HG03135 (cell line): Measurements from ENCODE around the gene CEP126.
"Not testable (repeated sequence)": the region's sequence is repeated elsewhere in the genome, so short reads cannot be mapped to it uniquely, and the experiment has no call there.

ENCODE experiments used
- ATAC-seq: cut with Tn5 transposase; IDR thresholded peaks from one replicate; pipeline ENCODE4 v1.9.1; 2021; ENCODE audit warnings: mild to moderate bottlenecking, moderate library complexity; ENCODE audit not compliant: unreplicated experiment

Gene CEP126

DNA sequence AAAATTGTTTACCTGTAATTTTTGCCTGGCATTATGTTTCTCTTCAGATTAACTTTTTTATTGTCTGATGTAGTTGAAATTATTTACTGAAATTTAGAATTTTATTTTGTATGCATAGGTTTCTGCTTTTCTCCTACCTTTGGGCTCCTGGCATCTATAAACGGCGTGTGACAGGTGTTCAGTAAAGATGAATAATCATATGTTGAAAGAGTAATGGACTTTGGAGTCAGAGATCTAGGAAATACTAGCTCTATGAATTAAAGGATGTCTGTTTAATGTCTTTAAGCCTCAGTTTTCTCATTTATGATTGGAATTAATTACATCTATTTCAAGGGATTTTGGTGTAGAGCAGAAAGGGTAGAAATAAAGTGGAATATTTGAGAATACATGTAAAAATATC, 8.7 kb downstream of the CEP126 start:
- ATAC-seq = no peak

DNA sequence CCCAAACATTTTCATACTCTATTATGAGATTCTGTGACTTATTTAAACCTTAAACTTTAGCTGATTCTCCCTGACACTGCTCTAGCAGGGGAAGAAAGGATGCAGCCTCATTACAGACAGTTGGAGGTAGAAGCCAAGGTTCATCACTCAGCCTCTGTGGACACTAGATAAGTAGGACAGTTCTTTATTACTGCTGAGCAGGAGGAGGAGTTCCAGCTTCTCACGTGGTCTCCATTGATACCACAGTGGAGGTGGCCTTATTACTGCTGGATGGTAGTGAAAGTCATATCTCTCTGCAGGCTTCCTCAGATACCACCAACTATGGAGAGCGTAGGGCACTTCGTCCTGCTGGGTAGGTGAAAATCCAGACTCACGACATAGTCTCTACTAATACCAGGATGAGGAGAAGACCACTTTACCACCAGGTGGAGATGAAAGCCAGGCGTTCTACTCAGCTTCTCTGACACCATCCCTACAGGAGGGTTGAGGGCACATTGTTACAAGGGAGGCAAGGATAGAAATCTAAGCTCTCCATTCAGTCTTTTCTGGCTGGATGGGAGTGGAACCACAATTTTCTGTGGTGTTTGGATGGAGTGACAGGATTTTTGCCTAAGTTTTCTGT, 14.6 kb downstream of the CEP126 start:
- no peak for ATAC-seq

DNA sequence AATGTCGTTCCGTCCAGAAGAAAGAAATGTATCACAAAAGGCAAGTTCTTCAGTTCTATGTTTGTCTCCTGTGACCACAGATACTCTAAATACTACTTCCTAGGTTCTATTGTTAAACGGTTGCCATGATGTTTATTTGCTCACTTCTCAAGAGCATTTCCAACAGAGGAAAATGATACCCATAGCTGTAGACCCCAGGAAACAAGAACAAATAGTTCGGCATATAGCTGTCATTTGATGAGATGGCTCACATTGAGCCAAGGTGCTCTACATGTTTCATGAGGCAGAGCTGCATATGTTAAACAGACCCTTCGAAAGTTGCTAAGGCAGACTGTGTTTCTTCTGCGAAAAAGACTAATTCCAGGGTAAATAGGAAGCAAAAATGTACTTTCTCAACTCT, 16.9 kb downstream of the CEP126 start:
- ATAC-seq = no peak

DNA sequence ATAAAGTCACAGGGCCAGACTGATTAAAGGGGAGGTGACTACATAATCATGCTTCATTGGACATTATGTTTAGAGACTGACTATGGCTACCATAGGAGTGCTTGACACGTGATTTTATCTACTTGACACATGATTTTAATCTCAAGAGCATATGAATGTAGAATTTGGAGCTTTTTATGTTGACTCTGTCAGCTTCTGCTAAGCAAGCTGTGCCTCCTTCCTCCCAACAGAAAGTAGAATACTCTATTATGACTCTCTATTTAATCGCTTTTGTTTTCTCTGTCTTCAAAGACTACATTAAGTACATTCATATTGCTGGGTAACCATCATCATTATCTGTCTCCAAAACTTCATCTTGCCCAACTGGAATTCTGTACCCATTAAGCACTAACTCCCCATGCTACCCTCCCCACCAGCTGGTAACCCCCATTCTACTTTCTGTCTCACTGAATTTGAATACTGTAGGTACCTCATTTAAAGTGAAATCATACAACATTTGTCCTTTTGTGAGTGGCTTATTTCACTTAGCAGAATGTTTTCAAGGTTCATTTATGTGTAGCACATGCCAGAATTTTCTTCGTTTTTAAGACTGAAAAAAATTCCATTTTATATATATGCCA, 26.2 kb downstream of the CEP126 start:
- ATAC-seq = no peak

DNA sequence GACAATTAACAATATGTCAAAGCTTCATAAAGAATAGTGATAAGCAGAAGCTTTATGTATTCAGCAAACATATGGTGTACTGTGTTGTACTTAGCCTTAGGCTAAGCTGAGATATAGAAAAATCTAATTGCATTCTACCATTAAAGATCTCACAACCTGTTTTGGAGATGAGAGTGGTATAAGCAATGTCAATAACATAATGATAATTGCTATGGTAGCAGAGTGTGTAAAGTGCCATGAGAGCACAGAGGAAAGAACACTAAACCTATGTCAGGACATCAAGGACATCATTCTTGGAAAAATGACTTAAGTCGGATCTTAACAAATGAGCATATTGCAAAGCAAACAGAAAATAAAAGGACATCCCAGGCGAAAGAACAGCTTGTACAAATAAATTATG, 30.1 kb downstream of the CEP126 start:
- no peak for ATAC-seq

DNA sequence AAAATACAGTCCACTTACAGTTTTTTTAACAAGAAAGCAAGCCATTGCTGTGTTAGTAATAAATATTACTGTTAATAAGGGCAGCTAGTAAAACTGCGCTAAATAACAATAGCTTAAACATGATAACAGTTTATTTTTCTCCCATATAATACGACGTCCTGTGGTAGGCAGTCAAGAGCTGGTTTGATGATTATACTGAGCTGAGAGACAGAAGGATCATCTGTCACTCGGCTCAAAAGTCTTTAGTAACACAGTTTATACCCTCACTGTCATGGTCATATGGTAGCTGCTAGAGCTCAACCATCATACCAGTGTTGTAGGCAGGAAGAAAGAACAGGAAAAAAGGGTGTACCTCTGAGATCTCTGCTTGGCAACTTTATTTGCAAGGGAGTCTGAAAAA, 30.6 kb downstream of the CEP126 start:
- ATAC-seq = no peak

DNA sequence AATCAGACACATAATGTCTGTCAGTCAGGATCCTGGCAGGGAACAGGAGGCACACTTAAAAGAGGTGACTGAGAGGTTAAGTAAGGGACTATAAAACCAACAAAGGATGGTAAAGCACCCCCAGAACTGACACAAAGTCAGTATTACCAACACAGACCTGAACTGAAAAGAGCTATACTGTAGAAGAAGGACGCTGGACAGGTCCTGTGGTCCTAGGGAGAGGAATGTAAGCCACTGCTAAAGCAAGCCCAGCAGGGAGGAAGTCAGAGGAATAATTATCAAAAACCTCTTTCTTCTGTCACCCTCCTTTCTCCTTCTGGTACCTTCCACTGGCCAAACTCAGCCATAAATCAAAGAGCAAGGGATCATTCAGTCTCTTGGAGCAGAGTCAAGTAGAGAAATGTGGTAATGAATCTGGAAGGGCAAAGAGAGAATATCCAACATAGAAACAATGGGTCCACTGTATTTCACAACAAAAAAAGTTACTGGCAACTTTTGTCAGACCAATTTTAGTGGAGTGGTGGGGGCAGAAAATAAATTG, 34.9 kb downstream of the CEP126 start:
- ATAC-seq = no peak

DNA sequence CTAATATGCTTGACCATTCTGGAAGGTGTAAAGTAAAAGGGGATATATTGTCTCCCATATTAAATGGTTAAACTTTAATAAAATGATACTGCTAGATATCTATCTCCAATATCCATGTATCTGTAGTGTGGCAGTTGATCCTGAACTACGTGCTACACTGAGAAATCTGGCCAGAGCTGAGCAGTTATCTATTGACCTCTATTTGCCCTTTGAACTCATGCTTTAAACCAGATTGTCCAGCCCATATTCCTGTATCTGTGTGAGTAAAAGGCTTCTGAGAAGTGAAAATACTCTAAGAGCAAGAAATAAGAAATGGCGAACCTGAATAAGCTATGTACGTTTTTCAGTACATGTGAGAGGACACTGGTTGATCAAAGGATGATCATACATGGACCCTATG, 40.5 kb downstream of the CEP126 start:
- ATAC-seq = no peak

DNA sequence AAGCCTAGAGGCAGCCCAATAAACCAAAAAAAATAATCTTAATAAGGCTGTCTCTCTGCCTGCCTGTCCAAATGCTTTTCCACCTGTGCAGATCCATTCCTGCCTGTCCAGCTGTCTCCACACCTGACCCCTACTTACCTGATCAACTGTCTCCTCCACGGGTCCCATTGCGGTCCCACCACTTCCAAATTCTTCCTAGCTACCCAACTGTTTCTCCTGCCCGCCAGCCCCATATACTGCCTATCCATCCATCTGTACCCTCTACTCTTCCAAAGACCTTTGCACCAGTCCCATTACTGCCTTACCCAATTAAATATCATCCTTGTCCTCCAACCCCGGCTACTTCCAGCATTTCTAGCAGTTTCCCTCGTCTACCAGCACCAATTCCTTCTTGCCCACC, 40.9 kb downstream of the CEP126 start:
- no peak for ATAC-seq

DNA sequence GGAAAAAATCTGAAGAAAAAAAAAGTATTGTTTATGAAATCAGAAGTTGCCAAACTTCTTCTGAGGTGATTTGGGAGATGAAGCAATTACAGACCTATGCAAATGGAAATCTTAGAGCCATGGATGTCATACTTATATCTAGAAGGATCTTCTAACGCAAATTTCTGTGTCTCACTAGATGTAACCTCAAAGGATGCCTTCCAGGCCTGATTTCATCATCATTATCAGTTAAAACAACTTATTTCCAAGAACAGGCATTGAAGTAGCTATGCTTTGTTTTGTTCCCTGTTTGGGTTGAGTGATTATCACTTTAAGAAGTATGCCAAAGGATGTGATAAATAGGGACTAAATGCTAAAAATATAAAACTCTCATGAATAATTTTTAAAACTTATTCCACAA, 45.4 kb downstream of the CEP126 start:
- no peak for ATAC-seq

DNA sequence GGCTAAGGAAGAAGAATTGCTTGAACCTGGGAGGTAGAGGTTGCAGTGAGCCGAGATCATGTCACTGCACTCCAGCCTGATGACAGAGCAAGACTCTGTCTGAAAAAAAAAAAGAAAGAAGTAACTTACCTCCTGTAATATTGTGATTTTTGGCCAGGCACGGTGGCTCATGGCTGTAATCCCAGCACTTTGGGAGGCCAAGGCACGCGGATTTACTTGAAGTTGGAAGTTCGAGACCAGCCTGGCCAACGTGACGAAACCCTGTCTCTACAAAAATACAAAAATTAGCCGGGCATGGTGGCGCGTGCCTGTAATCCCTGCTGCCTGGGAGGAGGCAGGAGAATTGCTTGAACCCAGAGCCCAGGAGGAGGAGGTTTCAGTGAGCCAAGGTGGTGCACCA, 49.4 kb downstream of the CEP126 start:
- ATAC-seq = not testable (repeated sequence)

DNA sequence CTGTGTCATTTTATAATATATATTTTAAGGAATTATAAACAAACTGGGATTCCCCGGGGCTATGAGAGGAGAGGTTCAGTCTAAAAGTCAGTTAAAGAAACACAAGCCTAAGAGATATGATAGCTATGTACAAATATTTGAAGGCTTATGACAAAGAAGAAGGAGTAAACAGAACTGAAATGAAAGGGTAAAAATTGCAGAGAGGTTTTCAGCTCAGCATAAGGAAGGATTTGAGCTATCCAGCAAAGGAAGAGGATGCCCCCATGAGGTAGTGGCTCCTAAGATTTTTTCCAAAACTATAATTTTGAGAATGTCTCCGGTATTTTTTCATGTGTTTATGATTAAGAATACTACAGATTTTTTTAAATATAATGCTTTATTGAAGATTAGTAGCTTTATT, 59.4 kb downstream of the CEP126 start:
- no peak for ATAC-seq

DNA sequence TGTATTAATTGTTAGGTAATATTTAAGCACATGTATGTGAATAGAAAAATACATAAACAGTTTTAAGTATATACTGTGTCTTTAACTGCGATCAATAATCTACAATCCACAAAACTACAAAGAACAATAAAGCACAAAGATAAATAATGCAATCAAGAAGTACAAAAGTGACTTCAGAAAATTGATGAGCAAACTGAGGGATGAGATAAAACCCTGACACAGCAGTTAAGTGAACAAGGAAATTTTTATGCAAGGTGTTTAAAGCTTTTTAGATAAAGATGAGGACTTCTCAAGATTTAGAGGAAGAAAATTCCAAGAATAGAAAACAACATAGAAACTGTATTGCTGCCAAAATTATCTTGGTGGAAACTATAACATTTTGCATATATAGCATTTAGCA, 60.0 kb downstream of the CEP126 start:
- ATAC-seq = no peak

DNA sequence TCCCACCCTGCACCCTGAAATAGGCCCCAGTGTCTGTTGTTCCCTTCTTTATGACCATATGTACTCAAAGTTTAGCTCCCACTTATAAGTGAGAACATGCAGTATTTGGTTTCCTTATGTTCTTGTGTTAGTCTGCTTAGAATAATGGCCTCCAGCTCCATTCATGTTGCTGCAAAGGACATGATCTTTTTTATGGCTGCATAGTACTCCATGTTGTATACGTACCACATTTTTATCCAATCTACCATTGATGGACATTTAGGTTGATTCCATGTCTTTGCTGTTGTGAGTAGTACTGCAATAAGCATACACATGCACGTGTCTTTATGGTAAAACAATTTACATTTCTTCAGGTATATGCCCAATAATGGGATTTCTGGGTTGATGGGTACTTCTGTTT, 60.9 kb downstream of the CEP126 start:
- no peak for ATAC-seq

DNA sequence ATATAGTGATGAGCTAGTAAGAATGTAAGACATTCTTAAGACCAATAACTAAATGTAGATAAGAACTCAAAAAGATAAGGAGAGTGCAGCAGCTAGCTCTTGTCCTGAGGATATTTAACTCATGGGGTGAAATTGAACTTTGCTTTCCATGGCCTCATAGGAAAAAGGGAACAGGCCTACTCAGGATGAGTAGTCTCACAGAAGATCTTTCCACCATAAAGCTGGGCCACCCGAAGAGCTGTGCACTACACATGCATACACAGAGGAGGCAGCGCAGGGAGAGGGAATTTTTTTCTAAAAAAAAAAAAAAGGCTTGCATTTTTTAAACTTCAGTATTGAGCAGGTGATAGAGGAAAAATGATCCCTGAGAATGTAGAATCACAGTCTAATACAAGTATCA, 72.6 kb downstream of the CEP126 start:
- no peak for ATAC-seq

DNA sequence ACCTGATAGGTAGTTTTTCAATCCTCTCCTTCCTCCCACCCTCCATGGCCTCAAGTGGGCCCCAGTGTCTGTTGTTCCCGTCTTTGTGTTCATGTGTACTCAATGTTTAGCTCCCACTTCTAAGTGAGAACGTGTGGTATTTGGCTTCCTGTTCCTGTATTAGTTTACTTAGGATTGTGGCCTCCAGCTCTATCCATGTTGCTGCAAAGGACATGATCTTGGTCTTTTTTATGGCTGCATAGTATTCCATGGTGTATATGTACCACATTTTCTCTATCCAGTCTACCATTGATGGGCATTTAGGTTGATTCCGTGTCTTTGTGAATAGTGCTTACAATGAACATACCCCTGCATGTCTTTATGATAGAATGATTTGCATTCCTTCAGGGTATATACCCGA, 78.4 kb downstream of the CEP126 start:
- ATAC-seq = no peak

DNA sequence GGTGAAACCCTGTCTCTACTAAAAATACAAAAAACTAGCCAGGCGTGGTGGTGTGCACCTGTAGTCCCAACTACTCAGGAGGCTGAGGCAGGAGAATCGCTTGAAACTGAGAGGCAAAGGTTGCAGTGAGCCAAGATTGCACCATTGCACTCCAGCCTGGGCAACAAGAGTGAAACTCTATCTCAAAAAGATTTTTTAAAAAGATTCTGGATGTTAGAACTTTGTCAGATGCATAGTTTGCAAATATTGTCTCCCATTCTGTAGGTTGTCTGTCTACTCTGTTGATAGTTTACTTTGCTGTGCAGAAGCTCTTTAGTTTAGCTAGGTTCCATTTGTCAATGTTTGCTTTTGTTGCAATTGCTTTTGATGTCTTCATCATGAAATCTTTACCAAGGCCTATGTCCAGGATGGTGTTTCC, 79.3 kb downstream of the CEP126 start:
- ATAC-seq = not testable (repeated sequence)

DNA sequence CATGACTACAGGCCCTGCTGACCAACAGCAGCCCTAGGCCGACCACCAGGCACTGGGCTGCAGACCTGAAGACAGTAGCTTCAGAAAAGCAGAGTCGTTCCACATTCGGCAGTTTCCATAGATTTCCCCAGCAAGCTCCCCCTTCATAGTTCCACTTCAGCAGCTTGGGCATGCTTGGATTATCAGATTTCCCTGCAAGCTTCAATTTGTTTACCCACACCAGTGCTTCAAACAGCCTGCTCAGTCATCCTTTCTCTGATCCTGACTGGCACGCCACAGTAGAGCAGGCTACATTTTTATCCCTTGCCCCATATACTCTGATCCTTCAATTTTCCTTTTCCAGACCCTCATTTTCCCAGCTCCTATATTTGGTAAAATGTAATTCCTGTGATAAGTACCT, 81.3 kb downstream of the CEP126 start:
- no peak for ATAC-seq

DNA sequence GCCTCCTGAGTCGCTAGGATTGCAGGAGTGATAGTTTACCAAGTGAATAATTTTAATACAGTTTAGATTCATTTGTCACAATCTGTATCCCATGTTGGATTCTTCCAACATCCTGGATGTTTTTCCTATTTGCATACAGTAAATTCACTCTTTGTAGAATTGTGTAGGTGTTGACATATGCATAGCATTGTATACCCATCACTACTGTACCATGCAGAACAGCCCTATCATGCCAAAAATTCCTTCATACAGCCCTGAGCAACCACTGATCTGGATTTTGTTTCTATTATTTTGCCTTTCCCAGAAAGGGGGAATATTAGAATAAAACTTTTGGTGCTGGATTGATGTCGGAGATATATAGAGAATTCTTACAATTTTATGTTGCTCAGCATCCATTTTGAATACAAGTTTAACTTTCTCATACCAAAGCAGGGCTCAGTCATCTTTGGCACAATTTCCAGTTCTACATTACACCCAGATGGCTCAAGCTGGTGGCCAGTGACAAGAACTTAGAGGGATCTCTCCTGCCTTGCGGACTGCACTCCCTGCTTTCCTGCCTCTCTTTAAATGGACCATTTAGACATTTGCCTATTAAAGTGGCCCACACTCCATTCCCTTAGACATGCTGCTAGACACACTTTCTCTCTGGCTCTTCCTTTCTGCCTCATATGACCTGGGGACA, 87.0 kb downstream of the CEP126 start:
- no peak for ATAC-seq

DNA sequence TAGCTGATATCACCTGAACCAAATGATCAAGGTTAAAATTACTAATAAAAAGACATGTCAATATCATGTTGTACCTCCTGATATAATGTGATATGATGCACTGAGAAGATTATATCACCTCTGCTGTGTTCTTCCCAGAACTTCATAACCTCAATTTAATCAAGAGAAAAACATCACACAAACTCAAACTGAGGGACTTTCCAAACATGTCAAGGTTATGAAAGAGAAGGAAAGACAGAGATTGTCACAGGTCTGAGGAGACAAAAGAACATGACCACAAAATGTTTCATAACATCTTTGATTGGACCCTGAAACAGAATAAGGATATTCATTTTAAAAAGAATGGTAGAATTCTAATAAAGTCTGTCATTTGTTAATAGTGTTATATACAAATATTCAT, 89.4 kb downstream of the CEP126 start:
- no peak for ATAC-seq

DNA sequence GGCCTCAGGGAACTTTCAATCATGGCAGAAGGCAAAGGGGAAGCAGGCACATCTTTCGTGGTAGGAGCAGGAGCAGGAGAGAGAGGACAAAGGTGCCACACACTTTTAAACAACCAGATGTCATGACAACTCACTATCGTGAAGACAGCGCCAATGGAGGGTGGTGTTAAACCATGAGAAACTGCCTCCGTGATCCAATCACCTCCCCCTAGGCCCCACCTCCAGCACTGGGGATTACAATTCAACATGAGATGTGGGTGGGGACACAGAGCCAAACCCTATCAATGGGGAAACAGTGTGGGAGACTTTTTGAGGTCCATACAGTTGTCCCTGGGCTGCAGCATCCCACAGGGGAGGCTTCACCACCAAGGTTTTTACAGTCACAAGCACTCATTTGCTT, 90.5 kb downstream of the CEP126 start:
- no peak for ATAC-seq

DNA sequence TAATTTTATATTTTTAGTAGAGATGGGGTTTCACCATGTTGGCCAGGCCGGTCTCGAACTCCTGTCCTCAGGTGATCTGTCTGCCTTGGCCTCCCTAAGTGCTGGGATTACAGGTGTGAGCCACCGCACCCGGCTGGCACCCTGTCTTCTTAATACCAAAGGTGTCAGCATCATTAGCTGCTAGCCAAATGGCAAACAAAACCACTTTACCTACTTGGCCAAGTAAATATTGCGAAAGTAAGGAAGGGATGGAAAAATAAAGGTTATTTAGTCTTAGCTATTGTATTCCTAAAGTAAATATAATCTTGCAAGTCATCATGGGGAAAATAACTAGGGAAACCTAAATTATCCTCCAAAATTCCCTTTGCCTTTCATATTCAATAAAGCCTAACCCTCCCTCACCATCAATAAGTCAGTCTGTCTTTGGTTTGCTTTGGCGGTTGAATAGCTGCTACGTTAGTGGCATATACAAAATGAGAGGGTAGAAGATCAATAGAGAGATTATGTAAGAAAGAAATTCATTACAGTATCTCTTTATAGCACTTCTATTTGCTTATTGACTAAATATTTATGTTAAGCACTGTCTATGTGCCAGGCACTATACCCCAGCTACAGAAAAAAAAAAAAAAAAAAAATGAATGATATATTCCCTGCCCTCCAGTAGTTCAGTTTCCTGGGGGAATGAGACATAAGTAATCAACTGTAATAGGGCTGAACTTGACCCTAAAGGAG, 92.2 kb downstream of the CEP126 start:
- no peak for ATAC-seq
